Activated CD8-positive, alpha-beta memory T cell treated with anti-CD3 and anti-CD28 coated beads, Interleukin-2, amount 50 U/mL, for 24 hours (primary cell): ENCODE data around the gene EMP1.

Experiments used
- DNase-seq: peaks from one replicate; pipeline ENCODE4 v3.0.0-alpha.2; 2020; ENCODE audit errors: extremely low read depth

EMP1 gene

GRCh38 chr12:13197526-13198143 lies 1.1 kb downstream of the EMP1 start:
- no peak for DNase-seq

- no peak for DNase-seq
Observed at GRCh38 chr12:13198241-13198640, 1.7 kb downstream of the EMP1 start.

- no peak for DNase-seq
Observed at GRCh38 chr12:13198876-13199275, 2.4 kb downstream of the EMP1 start.

GRCh38 chr12:13199592-13199991 lies 3.1 kb downstream of the EMP1 start:
- no peak for DNase-seq

GRCh38 chr12:13200841-13201240 lies 4.3 kb downstream of the EMP1 start:
- no peak for DNase-seq

GRCh38 chr12:13203034-13203922 lies 6.8 kb downstream of the EMP1 start:
- DNase-seq = no peak

GRCh38 chr12:13204428-13204827 lies 7.9 kb downstream of the EMP1 start:
- DNase-seq = no peak

- no peak for DNase-seq
Observed at GRCh38 chr12:13205809-13206559, 9.5 kb downstream of the EMP1 start.

GRCh38 chr12:13206560-13206897 lies 10.0 kb downstream of the EMP1 start:
- DNase-seq = no peak

GRCh38 chr12:13208533-13209435 lies 12.3 kb downstream of the EMP1 start:
- no peak for DNase-seq

- DNase-seq = no peak
Observed at GRCh38 chr12:13209436-13210235, 13.1 kb downstream of the EMP1 start.

- DNase-seq = no peak
Observed at GRCh38 chr12:13210236-13211190, 14.0 kb downstream of the EMP1 start.

- DNase-seq = no peak
Observed at GRCh38 chr12:13211191-13211858, 14.8 kb downstream of the EMP1 start.

- DNase-seq = no peak
Observed at GRCh38 chr12:13211859-13212664, 15.5 kb downstream of the EMP1 start.

GRCh38 chr12:13215056-13215455 lies 18.5 kb downstream of the EMP1 start:
- no peak for DNase-seq

GRCh38 chr12:13218641-13219040 lies 22.1 kb downstream of the EMP1 start:
- DNase-seq = no peak

GRCh38 chr12:13219320-13219719 lies 22.8 kb downstream of the EMP1 start:
- DNase-seq = no peak

GRCh38 chr12:13220838-13221237 lies 24.3 kb downstream of the EMP1 start:
- DNase-seq = no peak
